GM21825 (cell line): Measurements from ENCODE around the gene SYNM.

Experiments
- ATAC-seq: cut with Tn5 transposase; IDR thresholded peaks from one replicate; pipeline ENCODE4 v1.9.1; 2021; ENCODE audit warnings: mild to moderate bottlenecking, moderate library complexity; ENCODE audit not compliant: unreplicated experiment

Gene SYNM

GRCh38 chr15:99121691-99122410 is 17.0 kb downstream of the SYNM start:
- ATAC-seq = no peak

DNA sequence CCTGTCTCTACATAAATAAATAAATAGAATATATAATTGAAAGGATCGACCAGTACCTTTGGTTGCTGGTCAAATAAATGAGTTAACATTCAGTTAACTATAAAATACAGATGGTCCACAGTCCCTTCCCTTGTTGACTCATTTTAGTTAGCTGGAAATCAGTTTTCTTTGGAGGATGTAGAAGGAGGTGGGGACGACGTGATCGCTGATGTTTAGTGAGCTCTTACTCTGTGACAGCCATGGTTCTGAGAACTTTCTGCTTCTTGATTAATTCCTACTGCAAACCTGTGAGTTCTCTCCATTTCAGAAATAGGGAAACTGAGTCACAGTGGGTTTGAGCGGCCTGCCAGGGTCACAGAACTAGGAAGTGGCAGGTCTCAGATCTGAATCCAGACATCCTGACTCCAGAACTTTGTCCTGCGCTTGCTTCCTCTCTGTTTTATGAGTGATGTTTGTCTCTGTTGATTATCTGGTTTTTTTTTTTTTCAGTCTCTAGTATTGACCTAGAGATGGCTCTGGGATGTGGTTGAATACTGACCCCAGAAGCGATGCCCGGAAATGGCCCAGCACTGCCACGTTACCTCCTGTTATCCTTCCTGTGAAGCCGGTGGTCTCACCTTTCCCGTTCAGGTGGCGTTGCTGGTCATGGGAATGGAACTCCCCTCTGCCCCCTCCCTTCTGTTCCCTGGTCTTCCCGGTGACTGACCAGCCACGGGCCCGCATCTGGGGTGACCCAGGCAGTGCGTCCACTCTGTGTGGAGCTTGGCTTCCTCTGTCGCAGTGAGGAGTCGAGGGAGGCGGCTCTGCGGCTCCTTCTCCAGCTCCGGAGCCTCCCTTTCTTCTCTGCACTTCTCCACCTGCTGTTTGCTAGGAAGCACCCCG is 18.2 kb downstream of the SYNM start:
- no peak for ATAC-seq

DNA sequence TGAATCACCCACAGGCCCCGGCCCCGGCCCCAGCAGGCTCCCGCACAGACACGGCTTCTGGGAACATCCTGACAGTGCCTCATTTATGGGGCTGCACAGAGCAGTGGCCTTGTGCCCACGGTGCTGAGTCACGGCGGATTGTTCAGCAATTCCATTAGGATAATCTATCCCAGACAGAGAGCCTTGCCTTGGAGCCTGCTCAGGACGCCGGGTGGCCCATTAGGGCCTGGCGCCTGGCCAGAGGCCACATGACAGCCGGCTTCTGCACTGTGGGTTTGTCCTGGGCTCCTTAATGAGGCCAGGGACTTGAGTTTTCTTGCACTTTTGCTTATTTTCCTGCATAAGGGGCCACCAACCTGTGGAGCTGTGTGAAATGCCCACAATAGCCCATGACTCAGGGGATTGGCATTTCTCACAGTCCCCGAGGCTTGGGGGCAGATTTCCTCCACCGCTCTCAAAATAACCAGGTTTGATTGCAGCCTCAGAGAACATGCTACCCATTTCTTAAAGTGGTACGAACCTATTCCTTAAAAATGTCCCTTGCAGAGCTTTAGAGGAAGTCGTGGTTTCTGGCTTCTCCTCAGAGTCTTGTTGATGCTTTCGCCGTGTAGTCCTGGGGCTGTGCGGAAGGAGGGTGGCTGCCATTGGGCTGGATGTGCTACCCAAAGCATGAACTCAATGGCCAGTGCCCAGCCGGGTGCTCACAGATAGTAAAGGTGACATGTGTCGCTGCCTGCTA is 19.0 kb downstream of the SYNM start:
- no peak for ATAC-seq

GRCh38 chr15:99124641-99125040 is 19.8 kb downstream of the SYNM start:
- no peak for ATAC-seq

- ATAC-seq = no peak
These were observed 20.4 kb downstream of the SYNM start for GRCh38 chr15:99125061-99125891.

GRCh38 chr15:99126131-99126588 is 21.3 kb downstream of the SYNM start:
- no peak for ATAC-seq

GRCh38 chr15:99126930-99127329 is 22.1 kb downstream of the SYNM start:
- no peak for ATAC-seq

GRCh38 chr15:99127773-99128172 is 22.9 kb downstream of the SYNM start:
- no peak for ATAC-seq

DNA sequence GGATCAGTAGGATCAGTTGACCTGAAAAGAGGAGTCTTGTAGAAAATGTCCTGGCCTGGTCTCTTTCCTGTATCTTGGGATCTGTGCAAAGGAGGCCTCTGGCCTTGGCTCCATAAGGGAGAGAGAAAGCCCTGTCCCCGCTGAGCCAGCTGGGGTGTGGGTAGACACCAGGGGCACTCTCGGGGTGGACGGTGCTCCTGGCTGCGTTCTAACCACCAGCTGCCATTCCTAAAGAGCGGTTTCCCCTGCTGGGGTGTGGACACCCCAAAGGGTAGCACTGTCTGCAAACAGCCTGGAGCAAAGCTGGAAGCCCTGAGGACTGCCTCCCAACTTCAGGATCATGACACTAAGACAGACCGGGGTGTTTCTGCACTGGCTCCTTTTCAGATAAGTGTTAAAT is 23.5 kb downstream of the SYNM start:
- ATAC-seq = no peak

- ATAC-seq = no peak
These were observed 24.8 kb downstream of the SYNM start for GRCh38 chr15:99129644-99130043.

DNA sequence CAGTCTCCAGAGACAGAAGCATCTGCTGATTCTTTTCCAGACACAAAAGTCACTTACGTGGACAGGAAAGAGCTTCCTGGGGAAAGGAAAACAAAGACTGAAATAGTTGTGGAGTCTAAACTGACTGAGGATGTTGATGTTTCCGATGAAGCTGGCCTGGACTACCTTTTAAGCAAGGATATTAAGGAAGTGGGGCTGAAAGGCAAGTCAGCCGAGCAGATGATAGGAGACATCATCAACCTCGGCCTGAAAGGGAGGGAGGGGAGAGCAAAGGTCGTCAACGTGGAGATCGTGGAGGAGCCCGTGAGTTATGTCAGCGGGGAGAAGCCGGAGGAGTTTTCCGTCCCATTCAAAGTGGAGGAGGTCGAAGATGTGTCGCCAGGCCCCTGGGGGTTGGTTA is 25.4 kb downstream of the SYNM start:
- ATAC-seq = no peak

DNA sequence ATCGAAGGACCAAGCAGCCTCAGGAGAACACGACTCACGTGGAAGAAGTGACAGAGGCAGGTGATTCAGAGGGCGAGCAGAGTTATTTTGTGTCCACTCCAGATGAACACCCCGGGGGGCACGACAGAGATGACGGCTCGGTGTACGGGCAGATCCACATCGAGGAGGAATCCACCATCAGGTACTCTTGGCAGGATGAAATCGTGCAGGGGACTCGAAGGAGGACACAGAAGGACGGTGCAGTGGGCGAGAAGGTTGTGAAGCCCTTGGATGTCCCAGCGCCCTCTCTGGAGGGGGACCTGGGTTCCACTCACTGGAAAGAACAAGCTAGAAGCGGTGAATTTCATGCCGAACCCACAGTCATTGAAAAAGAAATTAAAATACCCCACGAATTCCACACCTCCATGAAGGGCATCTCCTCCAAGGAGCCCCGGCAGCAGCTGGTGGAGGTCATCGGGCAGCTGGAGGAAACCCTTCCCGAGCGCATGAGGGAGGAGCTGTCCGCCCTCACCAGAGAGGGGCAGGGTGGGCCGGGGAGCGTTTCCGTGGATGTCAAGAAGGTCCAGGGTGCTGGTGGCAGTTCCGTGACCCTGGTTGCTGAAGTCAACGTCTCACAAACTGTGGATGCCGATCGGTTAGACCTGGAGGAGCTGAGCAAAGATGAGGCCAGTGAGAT is 26.0 kb downstream of the SYNM start:
- ATAC-seq = no peak

- ATAC-seq = no peak
These were observed 26.7 kb downstream of the SYNM start for GRCh38 chr15:99131441-99132023.

GRCh38 chr15:99132122-99132521 is 27.2 kb downstream of the SYNM start:
- no peak for ATAC-seq

- no peak for ATAC-seq
These were observed 27.9 kb downstream of the SYNM start for GRCh38 chr15:99132634-99133287.

GRCh38 chr15:99134317-99134821 is 29.5 kb downstream of the SYNM start:
- ATAC-seq = no peak

DNA sequence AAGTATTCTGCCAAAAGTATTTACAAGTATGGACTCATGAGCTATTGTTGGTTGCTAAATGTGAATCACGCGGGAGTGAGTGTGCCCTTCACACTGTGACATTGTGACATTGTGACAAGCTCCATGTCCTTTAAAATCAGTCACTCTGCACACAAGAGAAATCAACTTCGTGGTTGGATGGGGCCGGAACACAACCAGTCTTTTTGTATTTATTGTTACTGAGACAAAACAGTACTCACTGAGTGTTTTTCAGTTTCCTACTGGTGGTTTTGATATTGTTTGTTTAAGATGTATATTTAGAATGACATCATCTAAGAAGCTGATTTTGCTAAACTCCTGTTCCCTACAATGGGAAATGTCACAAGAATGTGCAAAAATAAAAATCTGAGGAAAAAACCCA is 30.3 kb downstream of the SYNM start:
- ATAC-seq = peak; percentile 75

- ATAC-seq = no peak
These were observed 32.2 kb downstream of the SYNM start for GRCh38 chr15:99137111-99137546.

DNA sequence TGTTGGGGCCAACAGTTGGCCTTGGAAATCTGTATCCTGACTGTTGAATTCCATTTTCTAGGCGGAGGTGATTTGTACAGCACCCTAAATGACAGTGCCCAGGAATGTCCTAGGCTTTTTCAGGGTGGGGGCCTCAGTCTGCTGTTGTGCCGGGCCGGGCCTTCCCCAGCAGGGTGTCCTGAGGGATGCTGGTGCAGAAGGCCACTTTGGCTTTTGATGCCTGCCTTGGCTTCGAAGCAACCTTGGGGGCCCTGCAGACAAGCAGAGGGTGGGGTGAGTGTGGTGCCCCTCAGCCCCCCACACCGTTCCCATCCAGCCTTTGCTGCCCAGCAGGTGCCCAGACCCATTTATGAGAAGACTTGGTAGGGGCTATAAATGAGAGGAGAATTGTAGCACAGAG is 33.0 kb downstream of the SYNM start:
- ATAC-seq = no peak
